IMR-90 (cell line): ENCODE measurements around the gene ANO2. TPM values are rescaled to one million over a fixed set of nuclear protein-coding genes. Genes with fewer than 3 reads are reported as not detected.

ENCODE experiments used
- ATAC-seq: fragments of 200-7000 bp; cut with Tn5 transposase; 2 replicates; pipeline ENCODE4 v1.9.1; 2020; ENCODE audit warnings: low read depth, mild to moderate bottlenecking, moderate library complexity
- BruUV-seq: library from RNA; stranded (reverse); fragments of 400-500 nt; replicated peaks from 2 replicates; lab custom pipeline; 2021; lab: Mats Ljungman, UMichigan
- CTCF ChIA-PET: fragments of 300-600 bp; formaldehyde crosslinking; extraction: SDS; loops from one replicate; lab custom pipeline; 2021; ENCODE audit warnings: antibody characterized with exemption; lab: Yijun Ruan, JAX
- POLR2A ChIA-PET: fragments of 300-600 bp; sonication (Branson Sonifier 250); formaldehyde crosslinking; loops from one replicate; lab custom pipeline; 2022; ENCODE audit warnings: antibody characterized with exemption; ENCODE audit not compliant: unreplicated experiment; lab: Charles Lee
- DNase-seq: peaks from one replicate; pipeline ENCODE4 v3.0.0; 2013
- H2AFZ ChIP-seq: replicated peaks from 2 replicates; pipeline ENCODE3; 2013; ENCODE audit warnings: low read length, mild to moderate bottlenecking; ENCODE audit not compliant: poor library complexity
- H2AK5ac ChIP-seq: 2 replicates; pipeline ENCODE4 v1.6.1; 2013; ENCODE audit warnings: low read depth, low read length, inconsistent platforms
- H2AK9ac ChIP-seq: replicated peaks from 2 replicates; pipeline ENCODE3; 2013; ENCODE audit warnings: mild to moderate bottlenecking, low read depth, low read length, moderate library complexity; ENCODE audit not compliant: poor library complexity
- H2BK120ac ChIP-seq: 2 replicates; pipeline ENCODE4 v1.6.1; 2013; ENCODE audit warnings: low read depth, low read length, inconsistent platforms
- H2BK15ac ChIP-seq: 3 replicates; pipeline ENCODE4 v1.6.1; 2013; ENCODE audit warnings: low read depth, low read length, inconsistent platforms
- H2BK20ac ChIP-seq: 2 replicates; pipeline ENCODE4 v1.6.1; 2013; ENCODE audit warnings: low read depth, mild to moderate bottlenecking, inconsistent platforms, low read length, moderate library complexity
- H2BK5ac ChIP-seq: 2 replicates; pipeline ENCODE4 v1.6.1; 2013; ENCODE audit warnings: mild to moderate bottlenecking, low read depth, low read length, inconsistent platforms; ENCODE audit not compliant: poor library complexity, severe bottlenecking
- H3K14ac ChIP-seq: replicated peaks from 2 replicates; pipeline ENCODE4 v1.6.1; 2013; ENCODE audit warnings: low read depth, low read length, inconsistent platforms
- H3K18ac ChIP-seq: 2 replicates; pipeline ENCODE4 v1.6.1; 2013; ENCODE audit warnings: low read depth, low read length, control low read depth
- H3K23ac ChIP-seq: 2 replicates; pipeline ENCODE4 v1.6.1; 2013; ENCODE audit warnings: low read depth, low read length, inconsistent platforms
- H3K27ac ChIP-seq: 2 replicates; pipeline ENCODE4 v1.5.1; 2013; ENCODE audit warnings: mild to moderate bottlenecking, control low read depth, low read length; ENCODE audit not compliant: insufficient read depth
- H3K27me3 ChIP-seq: 2 replicates; pipeline ENCODE4 v1.6.1; 2013; ENCODE audit warnings: low read length; ENCODE audit not compliant: control insufficient read depth, insufficient read depth
- H3K36me3 ChIP-seq: 2 replicates; pipeline ENCODE4 v1.6.1; 2013; ENCODE audit warnings: low read length, mixed read lengths; ENCODE audit not compliant: control insufficient read depth, insufficient read depth
- H3K4ac ChIP-seq: 2 replicates; pipeline ENCODE4 v1.6.1; 2013; ENCODE audit warnings: low read depth, low read length, inconsistent platforms
- H3K4me1 ChIP-seq: 2 replicates; pipeline ENCODE4 v1.6.1; 2013; ENCODE audit warnings: low read length, mixed read lengths; ENCODE audit not compliant: control insufficient read depth, insufficient read depth
- H3K4me2 ChIP-seq: 2 replicates; pipeline ENCODE4 v1.6.1; 2013; ENCODE audit warnings: low read depth, mild to moderate bottlenecking, control low read depth, low read length, moderate library complexity
- H3K4me3 ChIP-seq: 2 replicates; pipeline ENCODE4 v1.5.1; 2013; ENCODE audit warnings: low read depth, mild to moderate bottlenecking, control low read depth, low read length, moderate library complexity; ENCODE audit not compliant: insufficient read depth
- H3K56ac ChIP-seq: 2 replicates; pipeline ENCODE4 v1.6.1; 2013; ENCODE audit warnings: low read length, inconsistent platforms; ENCODE audit not compliant: insufficient read depth; ENCODE audit errors: extremely low read depth
- H3K79me1 ChIP-seq, 2 experiments: 2 replicates each; pipeline ENCODE4 v1.6.1; 2013; ENCODE audit warnings: low read length in 2 of 2, inconsistent platforms in 1 of 2, low read depth in 1 of 2
- H3K9ac ChIP-seq: 2 replicates; pipeline ENCODE4 v1.6.1; 2013; ENCODE audit warnings: low read depth, low read length, control low read depth
- H3K9me1 ChIP-seq: 2 replicates; pipeline ENCODE4 v1.6.1; 2013; ENCODE audit warnings: low read length, inconsistent platforms; ENCODE audit not compliant: insufficient read depth
- H3K9me3 ChIP-seq: 2 replicates; pipeline ENCODE4 v1.6.1; 2013; ENCODE audit warnings: low read length; ENCODE audit not compliant: control insufficient read depth, insufficient read depth
- H4K20me1 ChIP-seq: 2 replicates; pipeline ENCODE4 v1.6.1; 2013; ENCODE audit warnings: low read length, inconsistent platforms; ENCODE audit not compliant: insufficient read depth
- H4K5ac ChIP-seq: 2 replicates; pipeline ENCODE4 v1.6.1; 2013; ENCODE audit warnings: mild to moderate bottlenecking, low read depth, low read length, control low read depth
- H4K8ac ChIP-seq, 2 experiments: 2 replicates each; pipeline ENCODE4 v1.6.1; 2013; ENCODE audit warnings: low read depth in 2 of 2, low read length in 2 of 2, control low read depth in 1 of 2, inconsistent platforms in 1 of 2
- H4K91ac ChIP-seq: 2 replicates; pipeline ENCODE4 v1.6.1; 2013; ENCODE audit warnings: low read depth, low read length, inconsistent platforms; ENCODE audit not compliant: insufficient read depth
- CEBPB ChIP-seq: IDR thresholded peaks from 2 replicates; pipeline ENCODE4 v1.6.1; 2012; ENCODE audit warnings: low read depth, low read length, improper control_type of control experiment
- FOS ChIP-seq: fragments of 150-350 bp; IDR thresholded peaks from 2 replicates; pipeline ENCODE4 v1.6.1; 2016; ENCODE audit warnings: low read depth, low read length
- MAZ ChIP-seq: IDR thresholded peaks from 2 replicates; pipeline ENCODE4 v1.6.1; 2012; ENCODE audit warnings: low read depth, mild to moderate bottlenecking, low read length, improper control_type of control experiment, moderate library complexity, borderline replicate concordance
- MXI1 ChIP-seq: IDR thresholded peaks from 2 replicates; pipeline ENCODE4 v1.6.1; 2012; ENCODE audit warnings: low read depth, mild to moderate bottlenecking, low read length, moderate library complexity, borderline replicate concordance
- SMC3 ChIP-seq: fragments of 150-350 bp; IDR thresholded peaks from 2 replicates; pipeline ENCODE4 v1.6.1; 2016; ENCODE audit warnings: low read depth, mild to moderate bottlenecking, antibody characterized with exemption, low read length, moderate library complexity
- WGBS, 2 experiments: methylation state at CpG; one replicate each; pipeline versions ENCODE4 v1.1.5 to v1.1.7; 2013; ENCODE audit warnings: missing lambda C conversion rate in 2 of 2; ENCODE audit not compliant: insufficient read length in 1 of 2; ENCODE audit errors: extremely low coverage in 2 of 2; 5-methylcytosine and 5-hydroxymethylcytosine counted together
- dilution Hi-C: fragments of 300-500 bp; cut with HindIII; formaldehyde crosslinking; loops from one replicate; pipeline ENCODE4 v1.14.3; 2018; ENCODE audit warnings: low sequenced_read_pairs; ENCODE audit not compliant: unreplicated experiment
- in situ Hi-C: fragments of 300-500 bp; cut with MboI; formaldehyde crosslinking; loops from 3 replicates; pipeline ENCODE4 v1.14.3; 2019; ENCODE audit warnings: low sequenced_read_pairs, inconsistent platforms, mixed read lengths
- intact Hi-C: fragments of 100-400 bp; cut with micrococcal nuclease; formaldehyde crosslinking; loops from 2 replicates; pipeline ENCODE4 v1.10.0; 2022
- polyA plus RNA-seq, 3 experiments: library from polyadenylated mRNA; depleted of rRNA; stranded (reverse); fragments of >200 nt; gene quantifications; 2 replicates each; pipeline ENCODE4 v1.2.3, GENCODE V29; 2012; ENCODE audit warnings: low replicate concordance in 1 of 3
- total RNA-seq: library from RNA; depleted of rRNA; stranded (reverse); fragments of >200 nt; gene quantifications from 2 replicates; pipeline ENCODE4 v1.2.3, GENCODE V29; 2012

Gene ANO2
- total and polyA plus RNA-seq, 2 of the 4 experiments (the other 2 are of a cell fraction), result 0.22 TPM; not detected in 1

GRCh38 chr12:5794156-5794555 is 150.9 kb downstream of the ANO2 start (continued):
- TF ChIP-seq SMC3, result no peak
- TF ChIP-seq MAZ, result no peak
- no peak for TF ChIP-seq CEBPB
- no peak for TF ChIP-seq FOS

DNA sequence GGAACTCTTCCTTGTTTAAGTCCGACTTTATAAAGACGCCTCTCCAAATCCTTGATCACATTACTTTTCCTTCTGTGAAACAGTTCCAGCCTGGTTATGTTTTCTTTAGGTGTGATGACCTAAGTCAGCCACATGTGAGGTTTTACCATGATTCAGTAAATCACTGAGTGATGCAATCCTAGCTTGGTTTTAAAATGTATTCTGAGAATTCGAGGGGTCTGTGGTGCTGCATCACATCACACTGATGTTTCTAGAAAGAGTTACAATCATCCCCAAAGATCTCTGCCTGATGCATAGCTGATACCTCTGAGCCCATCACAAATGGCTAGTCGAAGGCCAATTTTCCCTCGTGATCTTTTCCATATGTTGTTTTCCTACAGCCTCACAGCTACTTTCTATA is 152.7 kb downstream of the ANO2 start:
- ChIA-PET POLR2A (no interaction called here), CTCF (interaction anchor here (0.9 kb wide), 1 partner anchor 143 kb away, joined by 3 read pairs; no protein-coding TSS in a partner anchor)
- TF ChIP-seq MXI1, result no peak
- TF ChIP-seq CEBPB, result peak; percentile 71
- Histone ChIP-seq H2AK5ac (no peak overlapping the region), H3K9me1 (no peaks in the 10 kb centered on the region; the same call in 1 of the 2 replicates), H3K18ac (no peak overlapping the region), H3K27me3 (peaks cover 31% of the 10 kb centered on the region), H2BK15ac (no peak overlapping the region), H3K4me3 (no peak overlapping the region), H3K79me1 (no peaks in the 10 kb centered on the region), H3K56ac (no peak overlapping the region), H3K36me3 (no peaks in the 10 kb centered on the region), H2BK120ac (no peak overlapping the region), H3K9ac (no peak overlapping the region), H3K4me1 (no peaks in the 10 kb centered on the region), H2AFZ (no peak overlapping the region), H3K4ac (no peak overlapping the region), H3K9me3 (no peaks in the 10 kb centered on the region), H2AK9ac (no peak overlapping the region), H4K20me1 (no peaks in the 10 kb centered on the region), H4K5ac (no peak overlapping the region), H2BK20ac (no peak overlapping the region), H3K4me2 (no peak overlapping the region), H3K27ac (no peak overlapping the region), H4K91ac (no peak overlapping the region), H3K23ac (no peak overlapping the region), H4K8ac (no peak overlapping the region), H3K14ac (no peak overlapping the region), H2BK5ac (no peak overlapping the region)
- in situ Hi-C loops, result loop anchor here (10.0 kb wide), 1 partner anchor 778 kb away; no protein-coding TSS in a partner anchor
- dilution Hi-C loops, result no loop called here
- BruUV-seq, result no TSS peak
- ATAC-seq (no peak), DNase-seq (peak; percentile 18)
- WGBS, 2 experiments, result no CpG with 5 or more reads among the region's 5 CpGs
- intact Hi-C loops, result loop anchor here (5.0 to 10.0 kb wide), 2 partner anchors 768 to 935 kb away; no protein-coding TSS in a partner anchor
